8988T (cell line): ENCODE data around the gene RTKN.
"Not testable (repeated sequence)": the region's sequence is repeated elsewhere in the genome, so short reads cannot be mapped to it uniquely, and the experiment has no call there.

Experiments
- DNase-seq: peaks from one replicate; pipeline ENCODE4 v3.0.0; 2011

Gene RTKN

GRCh38 chr2:74441690-74442482 lies at the start of gene RTKN:
TSS of gene RTKN (minus strand) at chr2:74441937. CDS start at chr2:74441816, 121 bp downstream.
- DNase-seq = no peak

DNA sequence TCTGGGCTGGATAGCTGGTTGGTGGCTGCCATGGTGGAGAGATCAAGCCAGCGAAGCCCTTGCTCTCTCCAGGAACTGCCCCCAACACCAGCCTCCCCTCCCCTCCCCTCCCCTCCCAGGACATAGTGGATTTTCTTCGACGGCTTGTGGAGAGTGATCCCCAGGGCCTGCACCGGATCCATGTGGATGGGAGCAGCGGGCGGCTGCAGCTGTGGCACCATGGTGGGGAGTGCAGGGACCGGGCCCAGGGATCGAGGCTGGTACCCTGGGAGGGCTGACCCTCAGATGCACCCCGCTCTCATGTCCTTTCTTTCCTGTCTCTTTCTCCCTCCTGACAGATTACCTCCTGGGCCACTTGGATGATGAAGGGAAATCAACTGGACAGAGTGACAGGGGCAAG lies 48.2 kb upstream of the RTKN start:
- DNase-seq = no peak

- DNase-seq = no peak
Observed at GRCh38 chr2:74488643-74489481, 47.1 kb upstream of the RTKN start.

DNA sequence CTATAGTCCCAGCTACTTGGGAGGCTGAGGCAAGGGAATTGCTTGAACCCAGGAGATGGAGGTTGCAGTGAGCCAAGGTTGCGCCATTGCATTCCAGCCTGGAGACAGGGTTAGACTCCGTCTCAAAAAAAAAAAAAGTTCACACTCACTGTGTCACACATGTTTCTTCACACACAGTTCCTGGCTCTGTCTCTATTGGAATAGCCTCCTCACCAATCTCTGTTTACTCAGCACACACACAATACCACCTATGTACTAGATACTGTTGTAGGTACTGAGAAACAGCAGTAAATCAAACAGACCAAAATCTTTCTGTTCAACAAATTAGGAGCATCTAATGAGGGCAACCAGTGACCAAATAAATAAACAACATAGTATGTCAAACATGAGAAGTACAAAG lies 44.4 kb upstream of the RTKN start:
- no peak for DNase-seq

GRCh38 chr2:74483675-74484164 lies 42.0 kb upstream of the RTKN start:
- not testable (repeated sequence) for DNase-seq

GRCh38 chr2:74482801-74483674 lies 41.3 kb upstream of the RTKN start, which contains the start of the genes CCDC142 and TTC31:
TSS of gene CCDC142 (minus strand) at chr2:74482998. CDS start at chr2:74482837, 161 bp downstream.
TSS of gene TTC31 (plus strand) at chr2:74483081. CDS start at chr2:74483096, 15 bp downstream.
- DNase-seq = peak; percentile 78

- DNase-seq = no peak
Observed at GRCh38 chr2:74481961-74482800, 40.4 kb upstream of the RTKN start.

DNA sequence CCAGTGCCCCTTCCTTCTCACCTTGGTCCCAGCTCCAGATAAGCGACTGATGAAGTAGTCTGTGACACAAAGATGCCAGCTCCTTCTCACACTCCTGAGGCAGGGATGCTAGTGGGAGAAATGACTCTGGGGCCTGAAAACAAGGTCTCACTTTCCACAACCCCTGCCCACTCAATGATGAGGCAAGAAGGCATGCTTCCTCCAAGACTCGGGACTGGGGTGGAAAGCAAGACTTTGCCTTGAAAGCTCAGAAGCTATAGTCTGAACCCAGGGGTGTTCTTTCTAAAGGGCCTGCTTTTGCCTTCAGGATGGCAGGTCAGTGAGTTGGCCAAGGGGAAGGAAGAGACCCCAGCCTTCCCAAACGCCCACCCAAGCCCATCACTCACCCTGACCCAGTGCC lies 39.7 kb upstream of the RTKN start:
- DNase-seq = no peak

GRCh38 chr2:74474899-74475298 lies 33.2 kb upstream of the RTKN start:
- DNase-seq = no peak

DNA sequence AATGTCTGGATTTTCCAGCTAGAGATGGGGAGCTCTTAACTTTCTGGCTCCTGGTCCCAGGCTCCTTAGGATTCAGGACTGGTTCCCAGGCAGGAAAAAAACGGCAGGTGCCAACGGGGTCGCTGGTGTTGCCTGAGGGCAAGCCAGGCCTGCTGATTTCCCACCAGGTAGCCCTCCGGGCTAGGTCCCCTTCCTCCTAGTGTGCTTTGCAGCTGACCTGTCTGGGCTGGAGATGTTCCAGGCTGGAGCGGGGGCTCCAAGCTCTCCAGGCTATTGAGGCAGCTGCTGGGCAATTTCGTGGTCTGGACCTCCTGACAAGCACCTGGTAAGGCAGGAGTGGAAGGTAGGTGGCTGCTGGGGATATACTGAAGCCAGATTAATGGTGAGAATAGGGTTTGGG lies 32.7 kb upstream of the RTKN start:
- DNase-seq = no peak

- no peak for DNase-seq
Observed at GRCh38 chr2:74472945-74473258, 31.2 kb upstream of the RTKN start.

GRCh38 chr2:74472086-74472944 lies 30.6 kb upstream of the RTKN start, which contains the start of gene MRPL53:
TSS of gene MRPL53 (minus strand) at chr2:74472680. CDS start at chr2:74472660, 20 bp downstream.
- no peak for DNase-seq

- no peak for DNase-seq
Observed at GRCh38 chr2:74471332-74472065, 29.8 kb upstream of the RTKN start.

DNA sequence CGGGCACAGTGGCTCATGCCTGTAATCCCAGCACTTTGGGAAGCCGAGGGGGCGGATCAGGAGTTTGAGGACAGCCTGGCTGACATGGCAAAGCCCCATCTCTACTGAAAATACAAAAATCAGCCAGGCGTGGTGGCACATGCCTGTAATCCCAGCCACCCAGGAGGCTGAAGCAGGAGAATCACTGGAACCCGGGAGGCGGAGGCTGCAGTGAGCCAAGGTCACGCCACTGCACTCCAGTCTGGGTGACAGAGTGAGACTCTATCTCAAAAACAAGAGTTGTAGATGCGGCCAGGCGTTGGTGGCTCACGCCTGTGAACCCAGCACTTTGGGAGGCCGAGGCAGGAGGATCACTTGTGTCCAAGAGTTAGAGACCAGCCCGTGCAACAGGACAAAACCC lies 29.0 kb upstream of the RTKN start:
- DNase-seq = not testable (repeated sequence)

DNA sequence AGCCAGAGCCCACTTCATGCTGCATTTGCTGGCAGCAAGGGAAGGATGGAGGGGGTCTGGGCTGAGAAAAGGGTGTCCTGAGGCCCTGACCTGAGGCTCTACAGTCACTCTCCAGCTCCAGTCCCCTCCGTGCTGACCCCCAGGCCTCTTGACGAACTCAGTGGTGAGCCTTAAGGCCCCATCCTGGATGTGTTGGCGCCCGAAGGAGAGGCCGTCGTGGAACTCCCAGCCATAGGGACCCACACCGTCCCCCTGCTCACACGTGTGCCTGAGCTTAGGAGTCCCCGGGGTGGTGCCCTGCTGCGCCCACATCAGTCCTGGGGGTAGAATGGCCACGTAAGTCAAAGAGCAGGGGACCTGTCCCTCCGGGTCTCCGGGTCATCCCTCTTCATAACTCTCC lies 22.7 kb upstream of the RTKN start:
- DNase-seq = no peak

- no peak for DNase-seq
Observed at GRCh38 chr2:74462786-74463105, 21.0 kb upstream of the RTKN start.

DNA sequence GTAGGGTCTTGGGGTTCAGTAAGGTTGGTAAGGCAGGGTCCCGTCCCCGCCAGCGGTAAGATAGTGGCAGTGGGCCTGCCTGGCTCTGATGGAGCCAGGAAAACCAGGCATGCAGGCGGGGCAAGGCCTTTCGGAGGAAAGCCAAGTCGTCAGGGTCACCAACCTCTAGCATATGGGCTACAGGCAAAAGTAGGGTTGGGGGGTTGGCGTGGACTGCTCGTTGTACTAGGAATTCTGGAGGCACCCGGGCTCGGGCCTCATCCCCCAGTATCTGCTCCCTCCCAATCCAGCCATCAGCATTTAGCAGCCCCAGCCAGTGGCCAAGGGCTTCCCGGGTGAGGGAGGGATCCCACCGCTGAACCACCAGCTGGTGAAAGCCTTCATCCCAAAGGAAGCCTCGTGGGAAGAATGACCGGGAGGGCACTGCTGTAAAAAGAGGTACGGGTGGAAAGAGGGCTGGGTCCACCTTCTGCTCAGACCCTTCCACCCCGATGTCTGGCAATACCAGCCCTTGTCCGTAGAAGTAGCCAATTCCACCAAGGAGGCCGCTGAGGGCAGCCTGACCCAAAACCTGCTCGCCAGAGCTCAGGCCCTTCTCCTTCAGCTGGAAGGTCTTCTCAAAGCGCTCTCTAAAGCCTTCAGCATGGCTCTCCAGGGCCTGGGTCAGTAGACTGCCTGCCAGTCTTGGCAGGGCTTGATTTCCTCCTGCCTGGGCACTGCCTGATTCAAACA lies 20.5 kb upstream of the RTKN start:
- DNase-seq = no peak

DNA sequence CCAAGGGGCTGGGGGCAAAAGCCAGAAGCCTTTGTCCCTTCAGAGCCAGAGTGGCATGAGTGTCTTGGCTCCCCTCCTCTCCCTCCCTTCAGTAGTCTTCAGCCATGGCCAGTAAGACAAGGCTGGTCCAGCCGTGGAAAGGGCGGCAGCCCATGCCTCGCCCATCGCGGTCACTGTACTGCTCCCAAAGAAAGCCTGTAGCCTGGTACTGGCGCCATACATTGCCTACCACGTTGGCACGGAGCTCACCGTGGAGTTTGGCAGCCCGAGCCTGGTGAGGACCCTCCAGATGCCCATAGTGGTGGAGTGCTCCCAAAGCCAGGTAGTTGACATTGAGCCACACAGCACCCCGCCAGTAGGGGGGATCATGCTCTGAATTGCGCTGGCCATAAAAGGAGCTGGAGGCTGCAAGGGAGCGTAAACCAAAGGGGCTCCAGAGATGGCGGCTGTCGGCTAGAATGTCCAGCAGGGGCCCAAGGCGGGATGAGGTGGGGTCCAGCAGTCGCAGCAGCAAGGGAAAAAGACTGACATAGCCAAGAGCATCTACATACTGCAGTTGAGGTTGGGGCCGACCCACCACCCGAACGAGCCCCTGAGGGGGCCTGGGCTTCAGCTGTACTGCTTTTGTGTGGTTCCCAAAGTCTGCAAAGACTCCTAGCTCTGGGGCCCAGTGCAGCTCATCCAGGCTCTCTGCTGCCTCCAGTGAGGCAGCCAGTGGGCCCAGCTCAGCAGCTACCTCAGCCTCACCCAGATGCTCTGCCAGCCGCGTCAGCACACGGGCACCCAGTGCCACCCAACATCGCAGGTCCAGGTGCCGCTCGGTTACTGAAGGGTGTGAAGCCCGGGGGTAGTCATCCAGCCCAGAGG lies 19.7 kb upstream of the RTKN start:
- no peak for DNase-seq
